Renal pelvis (tissue), 4 donors: ENCODE measurements around the gene TRIM31. TPM values are rescaled to one million over a fixed set of nuclear protein-coding genes. Genes with fewer than 3 reads are reported as not detected.
"Not testable (repeated sequence)": the region's sequence is repeated elsewhere in the genome, so short reads cannot be mapped to it uniquely, and the experiment has no call there.

Experiments
- DNase-seq: peaks from one replicate; pipeline ENCODE4 v3.0.0-alpha.2; 2013
- polyA plus RNA-seq, 3 donors: library from polyadenylated mRNA; unstranded; fragments of 120-200 nt; gene quantifications; one replicate each; pipeline ENCODE4 v1.2.1, GENCODE V29; 2013; ENCODE audit not compliant: insufficient read length in 3 of 3

The TRIM31 gene
- polyA plus RNA-seq, 3 donors = not detected

- DNase-seq = no peak
These were observed 37.1 kb upstream of the TRIM31 start for GRCh38 chr6:30149858-30150550.

- DNase-seq = no peak
These were observed 36.3 kb upstream of the TRIM31 start for GRCh38 chr6:30149234-30149633.

GRCh38 chr6:30147096-30147495 lies 34.2 kb upstream of the TRIM31 start:
- DNase-seq = no peak

DNA sequence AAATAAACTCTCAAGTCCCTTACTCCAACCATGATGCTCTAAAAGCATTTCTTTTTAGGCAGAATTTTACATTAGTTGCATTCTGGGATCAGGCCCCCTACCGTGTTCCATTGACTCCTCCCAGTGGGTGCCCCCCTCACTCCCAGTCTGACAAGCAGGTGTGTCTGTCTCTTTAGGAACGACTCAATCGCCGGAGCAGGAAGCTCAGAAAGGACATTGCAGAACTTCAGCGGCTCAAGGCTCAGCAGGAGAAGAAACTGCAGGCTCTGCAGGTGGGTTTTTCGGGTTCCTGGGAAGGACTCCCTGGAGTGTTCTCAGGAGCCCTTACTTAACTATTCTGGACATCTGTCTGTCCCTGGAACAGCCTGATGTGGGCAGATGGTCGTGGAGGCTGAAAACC lies 32.9 kb upstream of the TRIM31 start:
- no peak for DNase-seq

GRCh38 chr6:30144811-30145210 lies 31.9 kb upstream of the TRIM31 start:
- no peak for DNase-seq

DNA sequence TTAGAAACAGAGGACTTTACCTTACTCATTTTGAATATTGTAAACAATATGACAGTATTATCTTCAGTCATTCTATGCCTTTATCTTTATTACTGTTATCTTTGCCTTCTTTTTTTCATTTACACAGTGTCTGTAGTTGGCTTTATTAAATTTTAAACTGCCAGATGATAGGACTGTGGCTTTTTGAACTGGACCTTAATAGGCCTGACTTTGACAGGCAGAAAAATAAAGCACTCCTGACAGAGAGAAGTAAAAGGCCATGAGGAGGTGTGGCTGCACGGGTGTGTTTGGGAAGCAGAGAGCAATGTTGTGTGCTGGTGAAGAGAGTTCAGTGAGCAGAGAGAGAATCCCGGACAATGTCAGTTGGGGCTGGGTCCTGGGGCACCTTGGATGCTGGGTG lies 30.9 kb upstream of the TRIM31 start:
- no peak for DNase-seq

GRCh38 chr6:30142665-30143064 lies 29.8 kb upstream of the TRIM31 start:
- DNase-seq = no peak

GRCh38 chr6:30140240-30140639 lies 27.4 kb upstream of the TRIM31 start:
- DNase-seq = not testable (repeated sequence)

GRCh38 chr6:30136570-30137286 lies 23.8 kb upstream of the TRIM31 start:
- DNase-seq = no peak

DNA sequence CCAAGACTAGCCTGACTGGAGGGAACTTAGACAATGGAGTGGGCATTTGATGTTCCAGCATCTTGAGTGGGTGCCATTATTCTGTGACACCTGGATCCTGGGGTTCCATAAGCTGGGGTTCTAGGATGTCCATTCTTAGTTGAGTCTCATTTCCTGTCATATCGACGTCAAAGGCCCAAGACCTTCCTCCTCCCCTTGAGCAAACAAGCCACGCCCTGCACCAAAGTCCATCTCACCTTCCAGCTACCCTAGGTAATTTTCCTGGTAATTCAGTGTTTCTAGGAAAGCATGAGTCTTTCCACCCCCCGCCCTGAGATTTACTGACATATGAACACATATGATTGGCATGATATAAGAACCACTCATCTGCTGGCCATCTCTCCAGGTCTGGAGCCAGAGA lies 22.9 kb upstream of the TRIM31 start, which contains the start of gene TRIM40:
Gene TRIM40, plus strand, starts transcription at position 384 of the 400 bp plus-strand sequence. CDS start 897 bp downstream, outside the sequence.
- DNase-seq = no peak

GRCh38 chr6:30135147-30135546 lies 22.3 kb upstream of the TRIM31 start:
- no peak for DNase-seq

GRCh38 chr6:30131947-30132497 lies 19.1 kb upstream of the TRIM31 start:
- no peak for DNase-seq

- peak; percentile 82 for DNase-seq
These were observed 18.3 kb upstream of the TRIM31 start for GRCh38 chr6:30130887-30131862.

- no peak for DNase-seq
These were observed 17.3 kb upstream of the TRIM31 start for GRCh38 chr6:30130179-30130679.

GRCh38 chr6:30129265-30130178 lies 16.6 kb upstream of the TRIM31 start:
- no peak for DNase-seq

DNA sequence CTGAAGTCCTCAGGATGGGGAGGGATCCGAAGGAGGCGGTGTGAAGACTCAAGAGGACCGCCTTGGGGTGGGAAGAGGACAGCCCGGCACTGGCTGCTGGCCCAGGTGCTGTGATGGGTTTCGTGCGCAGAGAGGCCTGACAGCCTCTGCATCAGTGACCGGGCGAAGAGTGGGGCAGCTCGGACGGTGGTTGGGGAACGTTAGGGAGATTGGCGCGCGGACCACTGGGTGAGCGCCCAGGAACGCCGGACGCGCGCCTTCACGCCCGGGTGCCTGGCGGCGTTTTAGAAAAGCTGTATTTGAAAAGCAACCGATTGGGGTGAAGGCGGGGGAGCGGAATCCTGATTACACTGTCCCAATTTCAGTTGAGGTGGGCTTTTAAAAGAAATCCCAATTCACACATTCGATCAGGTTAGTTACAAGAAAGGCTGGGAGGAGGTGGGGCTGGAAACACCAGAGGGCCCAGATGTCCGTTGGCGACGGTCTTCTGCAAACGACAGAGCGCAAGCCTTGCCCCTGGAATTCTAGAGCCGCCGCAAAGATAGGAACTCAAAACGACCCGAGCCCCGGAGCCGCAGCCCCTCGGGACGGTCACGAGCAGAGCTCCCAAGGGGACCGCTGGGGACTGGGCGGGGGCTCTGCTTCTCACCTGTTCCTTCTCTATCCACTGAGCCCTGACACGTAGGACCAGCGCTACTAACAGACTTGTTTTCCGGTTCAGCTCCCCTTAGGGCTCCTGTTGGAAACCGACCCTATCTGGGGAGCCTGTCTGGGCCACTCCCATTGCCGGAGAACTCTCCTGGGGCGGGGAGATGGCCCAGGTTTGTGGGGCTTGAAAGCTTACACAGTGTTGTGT lies 14.6 kb upstream of the TRIM31 start:
- DNase-seq = peak; percentile 8

- no peak for DNase-seq
These were observed 9.6 kb upstream of the TRIM31 start for GRCh38 chr6:30122515-30122914.

DNA sequence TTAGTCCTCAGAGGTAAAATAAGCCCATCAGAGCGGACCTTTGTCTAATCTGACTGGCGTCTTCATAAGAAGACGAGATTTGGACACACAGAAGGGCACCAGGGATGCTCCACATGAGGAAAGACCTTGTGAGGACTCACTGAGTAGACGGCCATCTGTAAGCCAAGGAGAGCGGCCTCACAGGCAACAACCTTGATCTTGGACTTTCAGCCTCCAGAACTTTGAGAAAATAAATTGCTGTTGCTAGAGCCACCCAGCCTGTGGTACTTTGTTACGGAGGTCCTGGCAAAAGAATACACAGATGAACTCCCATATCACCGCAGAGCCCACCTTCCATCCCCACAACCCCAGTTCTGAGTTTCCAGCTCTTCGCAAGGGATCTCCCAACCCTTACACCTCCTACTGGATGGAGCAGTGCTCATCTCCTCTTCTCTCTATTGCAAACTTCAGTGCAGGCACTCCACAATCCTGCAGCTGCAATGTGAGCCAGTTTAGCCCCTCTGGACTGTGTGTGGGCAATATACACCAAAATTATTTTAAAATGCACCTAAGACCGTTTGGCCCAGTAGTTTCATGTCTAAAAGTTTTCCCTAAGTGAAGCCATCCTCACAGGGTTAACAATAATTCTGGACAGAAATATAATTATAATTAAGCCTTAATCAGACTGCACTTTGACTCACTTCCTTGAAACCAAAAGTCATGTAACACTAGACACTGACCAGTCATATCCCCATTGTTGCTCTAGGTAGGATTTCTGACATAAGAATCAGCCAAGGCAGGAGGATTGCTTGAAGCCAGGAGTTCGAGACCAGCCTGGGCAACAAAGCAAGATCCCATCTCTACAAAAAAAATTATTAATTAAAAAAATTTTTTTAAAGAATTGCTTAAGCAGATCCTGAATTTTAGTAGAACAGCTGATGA lies 8.8 kb upstream of the TRIM31 start:
- no peak for DNase-seq
